GM18867 (cell line): Measurements from ENCODE around the gene SLIT3.

Experiments used
- ATAC-seq: cut with Tn5 transposase; IDR thresholded peaks from one replicate; pipeline ENCODE4 v1.9.1; 2021; ENCODE audit warnings: mild to moderate bottlenecking, moderate library complexity; ENCODE audit not compliant: unreplicated experiment

Gene SLIT3

DNA sequence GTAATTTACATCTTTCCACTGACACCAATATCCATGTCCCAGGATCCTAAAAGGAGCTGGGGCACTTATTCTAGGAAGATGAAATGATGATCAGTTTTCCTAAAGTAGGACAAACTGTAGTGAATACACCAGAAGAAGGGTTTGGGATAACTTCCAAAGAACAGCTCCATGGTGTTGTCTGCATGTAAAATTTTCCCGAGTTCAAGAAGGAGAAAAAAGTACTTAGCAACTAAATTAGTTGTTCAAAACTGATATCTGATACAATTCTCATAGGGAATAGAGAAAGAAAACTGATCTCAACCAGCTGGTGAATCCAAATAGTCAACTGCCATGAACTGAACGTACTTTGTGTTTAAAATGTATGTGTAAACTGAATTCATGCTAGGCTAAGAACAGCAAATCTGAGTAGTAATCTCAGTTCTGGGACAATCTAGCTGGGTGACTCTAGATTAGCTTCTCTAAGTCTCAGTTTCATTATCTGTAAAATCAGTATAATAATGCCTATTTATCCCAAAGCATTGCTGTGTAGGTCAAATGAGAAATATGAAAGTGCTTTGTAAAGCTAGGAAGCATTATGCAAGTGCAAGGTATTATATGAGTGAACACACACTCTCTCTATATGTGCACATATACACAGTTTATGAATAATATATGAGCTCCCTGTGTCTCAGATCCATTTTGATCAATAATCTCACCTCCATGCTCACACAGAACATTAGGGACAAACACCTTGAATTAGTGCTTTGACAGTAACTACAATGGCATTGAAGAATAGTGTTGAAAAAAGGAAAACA, 357.7 kb downstream of the SLIT3 start:
- no peak for ATAC-seq

DNA sequence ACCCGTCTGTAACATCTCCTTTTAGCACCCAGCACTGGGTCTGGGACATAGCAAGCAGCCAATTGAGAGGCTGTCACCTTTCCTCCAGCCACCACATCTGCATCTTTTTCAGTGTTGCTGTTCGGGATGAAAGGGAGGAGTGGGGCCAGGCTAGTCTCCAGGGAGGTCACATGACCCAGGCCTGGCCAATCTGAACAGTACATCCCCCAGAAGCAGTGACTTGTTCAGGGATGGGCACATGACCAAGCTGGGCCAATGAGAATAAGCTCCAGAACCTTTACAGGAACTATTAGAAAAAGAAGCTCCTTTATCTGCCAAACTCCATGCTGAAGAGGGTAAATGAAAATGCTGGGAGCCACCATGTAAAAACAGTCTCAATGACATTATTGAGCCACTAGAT, 359.0 kb downstream of the SLIT3 start:
- ATAC-seq = no peak

DNA sequence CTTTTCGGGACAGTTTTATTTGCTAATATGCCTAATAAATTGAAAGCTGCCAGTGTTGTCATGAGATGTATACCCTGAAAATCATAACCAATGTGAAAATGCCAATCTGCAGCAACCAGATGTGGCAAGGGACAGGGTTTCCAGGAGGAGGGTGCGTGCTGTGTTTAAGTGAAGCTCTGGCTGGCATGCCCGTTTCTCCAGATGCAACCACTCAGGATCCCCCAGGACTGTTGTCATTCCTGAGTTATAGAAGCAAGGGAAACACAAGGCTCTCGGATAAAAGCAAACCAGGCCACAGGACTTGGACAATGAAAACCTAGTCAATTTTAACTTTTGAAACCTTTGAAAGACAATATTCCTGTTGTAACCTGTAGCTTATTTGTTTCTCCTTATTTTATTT, 360.2 kb downstream of the SLIT3 start:
- no peak for ATAC-seq

DNA sequence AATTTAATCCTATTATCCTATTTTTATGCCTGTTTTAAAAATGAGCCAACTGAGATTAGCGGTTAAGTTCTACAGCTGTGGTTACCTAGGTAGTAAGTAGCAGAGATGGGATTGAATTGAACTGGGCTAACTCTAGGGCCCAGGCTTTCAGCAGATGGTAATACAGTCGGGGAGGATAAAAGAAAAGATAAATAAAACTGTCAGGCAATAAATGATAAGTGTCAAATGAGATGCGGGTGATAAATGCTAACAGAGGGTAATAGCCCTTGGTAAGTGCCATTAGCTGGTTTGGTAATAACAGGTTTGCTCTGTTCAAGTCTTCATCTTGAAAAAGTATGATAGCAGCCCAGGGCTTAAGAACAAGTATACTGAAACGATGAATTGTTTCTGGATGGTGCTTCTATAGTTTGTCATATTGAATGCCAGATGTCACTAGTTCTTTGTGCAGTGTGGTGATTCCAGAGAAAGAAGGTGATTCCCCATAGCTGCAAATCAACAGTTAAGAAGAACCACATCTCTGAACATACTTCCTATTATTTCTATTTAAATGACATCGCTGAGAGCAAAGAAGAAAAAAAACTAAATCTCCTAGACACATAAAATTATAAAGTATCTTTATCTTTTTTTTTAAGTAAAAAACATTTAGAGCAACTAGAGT, 360.9 kb downstream of the SLIT3 start:
- ATAC-seq = no peak

DNA sequence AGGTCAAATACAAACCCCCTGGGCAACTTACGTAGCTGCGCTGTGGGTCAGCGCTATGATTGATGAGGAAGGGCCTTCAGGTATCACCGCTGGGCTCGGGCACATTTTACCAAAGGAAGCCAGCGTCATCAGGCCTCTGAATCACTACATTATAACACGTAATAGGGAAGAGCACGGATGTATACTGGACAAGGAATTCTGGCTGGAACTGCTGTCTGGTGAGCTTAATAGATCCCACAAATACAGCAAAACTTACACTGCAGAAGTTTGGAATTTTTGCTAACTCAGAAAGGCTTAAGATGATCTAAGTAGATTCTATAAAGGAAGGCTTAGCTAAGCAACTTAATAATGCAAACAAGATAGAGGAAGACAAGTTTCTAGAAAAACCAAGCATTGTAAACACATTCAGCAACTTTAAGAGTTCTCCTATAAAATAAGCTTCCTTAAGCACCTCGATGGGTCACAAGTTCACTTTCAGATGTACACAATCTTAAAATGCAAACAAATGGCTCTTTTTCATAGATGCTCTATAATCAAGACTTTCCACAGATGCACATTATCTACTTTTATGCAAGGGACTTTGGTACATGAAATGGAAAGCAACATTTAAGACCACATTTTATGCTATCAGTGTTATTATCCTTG, 361.7 kb downstream of the SLIT3 start:
- ATAC-seq = no peak

DNA sequence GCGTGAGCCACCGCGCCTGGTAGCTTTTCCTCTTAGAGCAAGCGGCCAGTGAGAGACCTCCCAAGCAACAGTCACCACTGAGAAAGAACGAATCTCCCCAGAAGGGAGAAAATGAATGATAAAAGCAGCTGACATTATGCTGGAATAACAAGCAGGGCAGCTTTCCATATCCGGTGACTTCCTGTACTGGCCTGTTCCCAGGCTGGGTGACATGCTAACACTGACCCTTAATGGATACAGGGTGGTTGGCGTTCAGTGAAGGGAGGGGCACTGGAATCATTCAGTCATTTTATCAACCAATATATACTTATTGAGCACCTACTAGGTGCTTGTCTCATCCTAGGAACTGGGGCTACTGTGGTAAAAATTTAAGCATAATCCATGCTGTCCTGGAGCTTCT, 364.4 kb downstream of the SLIT3 start:
- ATAC-seq = no peak

DNA sequence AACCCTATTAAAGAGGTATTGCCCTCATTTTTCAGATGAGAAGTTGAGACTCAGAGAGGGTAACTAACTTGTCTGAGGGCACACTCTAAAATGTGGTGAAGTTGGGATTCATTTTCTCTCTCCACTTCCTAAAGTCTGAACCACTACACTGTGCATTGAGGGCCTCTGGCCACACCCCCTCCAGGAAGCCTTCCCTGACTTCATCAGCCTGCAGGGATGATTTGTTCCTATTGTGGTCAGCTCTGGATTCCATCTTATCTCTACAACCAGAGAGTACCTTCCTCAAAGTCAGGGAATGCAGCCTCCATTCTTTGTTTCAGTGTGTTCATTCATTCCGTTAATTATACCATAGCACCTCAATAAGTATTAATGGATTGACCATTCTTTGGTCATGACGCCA, 365.8 kb downstream of the SLIT3 start:
- no peak for ATAC-seq

DNA sequence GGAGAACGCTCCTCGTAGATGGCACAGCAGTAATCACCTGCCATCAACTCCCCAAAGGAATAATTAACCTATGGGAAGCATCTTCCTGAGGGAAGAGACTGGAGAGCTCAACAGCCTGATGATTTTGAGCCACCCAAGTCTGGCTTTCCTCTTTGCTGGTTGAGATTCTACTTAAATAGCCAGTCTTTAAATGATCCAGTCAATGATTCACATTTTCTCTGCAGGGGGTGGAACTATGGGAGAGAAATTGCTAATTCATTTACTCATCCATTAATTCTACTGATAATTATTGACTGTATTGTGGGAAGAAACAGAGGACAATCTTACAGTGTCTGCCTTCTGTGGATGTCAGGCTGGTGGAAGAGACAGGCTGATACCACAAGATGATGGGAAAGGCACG, 366.8 kb downstream of the SLIT3 start:
- ATAC-seq = no peak

DNA sequence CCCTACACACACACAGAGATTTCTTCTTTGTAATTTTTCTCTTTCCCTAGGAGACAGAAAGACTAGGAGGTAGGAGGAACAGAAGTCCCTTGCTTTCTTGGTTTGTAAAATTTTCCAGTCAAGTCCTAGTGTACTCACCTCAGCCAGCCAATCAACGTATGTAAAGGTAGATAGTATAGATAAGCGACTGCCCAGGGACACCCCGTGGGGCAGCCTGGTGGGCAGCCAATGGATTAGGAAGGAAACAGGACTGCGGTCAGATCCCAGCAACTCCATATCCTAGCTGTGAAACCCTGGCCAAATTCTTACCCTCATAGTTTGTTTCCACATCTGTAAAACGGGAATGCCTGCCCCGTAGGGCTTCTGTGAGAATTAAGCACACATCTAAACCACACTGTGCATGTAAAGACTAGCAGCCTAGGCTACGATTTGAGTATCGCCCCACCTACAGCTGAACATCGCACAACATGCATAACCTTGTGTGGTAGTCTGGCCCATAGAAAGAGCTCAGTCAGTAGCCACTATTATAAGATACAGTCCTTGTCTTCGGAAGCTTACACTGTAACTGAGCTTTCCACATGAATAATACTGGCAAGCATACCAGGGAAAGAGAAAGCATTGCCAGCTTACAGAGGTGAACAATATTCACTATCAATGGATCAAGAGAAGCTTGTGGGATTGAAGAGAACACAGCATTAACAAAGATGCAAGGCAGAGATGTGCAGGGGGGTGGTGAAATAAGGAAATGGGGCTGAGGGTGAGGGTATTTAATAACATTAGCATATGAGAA, 368.3 kb downstream of the SLIT3 start:
- no peak for ATAC-seq

DNA sequence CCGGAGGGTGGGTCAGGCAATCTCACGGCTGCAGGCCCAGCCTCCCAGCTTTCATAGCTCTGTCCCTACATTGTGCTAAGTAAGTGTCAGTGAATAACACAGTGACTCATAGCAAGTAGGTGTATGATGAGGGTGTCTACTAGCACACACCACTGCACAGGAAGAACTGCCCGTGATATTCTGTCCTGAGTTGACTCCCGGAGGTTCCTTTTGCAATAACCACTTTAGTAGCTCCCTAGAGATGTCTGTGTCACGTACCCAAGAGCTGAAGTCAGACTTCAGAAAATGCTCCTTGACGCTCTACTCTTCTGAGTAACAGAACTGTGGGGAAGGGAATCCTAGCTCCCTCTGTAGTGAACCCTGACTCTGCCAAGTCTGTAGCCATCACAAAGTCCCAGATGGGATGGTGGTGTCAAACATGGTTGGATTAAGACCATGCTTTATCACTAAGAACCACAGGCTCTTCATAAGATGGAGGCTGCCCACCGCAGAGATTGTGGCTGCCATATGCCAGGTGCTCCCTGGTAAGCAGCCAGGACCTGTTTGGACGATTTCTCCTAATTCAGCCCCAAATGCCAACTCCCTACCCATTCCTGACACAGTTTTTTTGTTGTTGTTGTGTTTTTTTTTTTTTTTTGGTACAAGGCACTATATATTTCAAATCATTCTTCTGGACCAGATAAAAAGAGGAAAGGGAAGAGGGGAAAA, 369.1 kb downstream of the SLIT3 start:
- ATAC-seq = no peak

DNA sequence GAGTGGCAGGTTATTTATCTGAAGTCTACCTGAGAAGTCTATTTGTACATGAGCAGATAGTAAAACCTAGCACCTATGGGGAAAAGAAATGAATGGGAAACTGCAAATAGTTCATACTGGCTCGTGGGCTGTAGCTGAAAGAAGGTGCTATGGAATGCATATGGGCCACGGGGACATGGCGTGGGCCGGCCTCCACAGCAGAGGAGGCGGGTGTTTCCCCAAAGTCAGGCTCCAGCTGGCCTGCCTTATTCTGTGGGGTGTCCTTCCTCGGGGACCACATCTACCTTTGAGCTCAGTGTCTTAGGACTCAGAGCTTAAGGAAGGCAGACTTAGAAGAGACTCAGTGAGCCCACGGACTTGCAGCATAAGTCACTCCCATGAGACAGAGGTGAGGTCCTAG, 371.3 kb downstream of the SLIT3 start:
- no peak for ATAC-seq

DNA sequence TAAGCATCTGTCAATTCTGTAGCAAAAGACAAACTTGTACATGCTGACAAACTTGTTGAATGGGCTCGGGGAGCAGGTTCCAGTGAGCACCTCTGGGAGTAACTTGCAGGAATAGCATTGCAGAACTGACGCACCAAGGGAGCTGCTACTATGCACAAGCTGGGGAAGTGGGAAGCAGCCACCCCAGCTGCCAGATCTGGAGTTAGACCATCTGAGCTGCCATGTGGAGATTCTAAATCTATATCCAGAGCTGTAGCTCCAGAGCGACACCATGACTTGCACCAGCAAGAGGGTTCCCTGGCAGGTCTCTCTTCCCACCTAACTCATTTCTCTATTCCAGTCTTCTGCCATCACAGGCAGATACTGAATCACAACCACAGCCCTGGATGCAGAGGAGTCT, 375.8 kb downstream of the SLIT3 start:
- ATAC-seq = no peak

DNA sequence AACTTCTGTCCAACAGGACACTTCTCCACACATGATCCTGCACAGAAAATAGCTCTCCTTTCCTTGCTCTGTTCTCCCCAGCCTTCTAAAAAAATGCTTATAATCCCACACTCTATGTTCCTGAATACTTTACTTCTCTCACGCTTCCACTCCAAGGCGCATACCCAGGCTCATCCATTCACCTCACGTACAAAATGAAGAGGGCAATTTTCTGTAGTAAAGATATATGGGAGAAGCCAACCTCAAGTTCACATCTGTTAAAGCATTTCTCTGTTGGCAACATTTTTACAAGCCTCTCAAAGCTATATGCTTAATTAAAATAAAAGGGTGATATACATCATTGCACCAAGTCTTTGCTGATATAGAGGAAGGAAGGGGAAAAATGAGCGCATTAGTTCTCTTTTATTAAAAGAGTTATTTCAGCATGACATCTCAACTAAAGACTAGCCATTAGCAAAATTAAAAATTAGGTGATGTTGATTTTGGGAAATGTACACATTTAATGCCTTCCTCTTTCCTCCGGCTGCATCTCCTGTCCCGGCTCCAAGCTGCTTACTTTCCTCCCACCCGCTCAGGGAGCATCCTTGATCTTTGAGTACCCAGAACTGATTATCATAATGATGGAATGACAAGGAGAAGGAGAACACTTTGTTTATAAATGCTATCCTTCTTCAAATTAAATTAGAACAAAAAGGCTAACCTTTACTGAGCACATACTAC, 379.6 kb downstream of the SLIT3 start:
- ATAC-seq = no peak

DNA sequence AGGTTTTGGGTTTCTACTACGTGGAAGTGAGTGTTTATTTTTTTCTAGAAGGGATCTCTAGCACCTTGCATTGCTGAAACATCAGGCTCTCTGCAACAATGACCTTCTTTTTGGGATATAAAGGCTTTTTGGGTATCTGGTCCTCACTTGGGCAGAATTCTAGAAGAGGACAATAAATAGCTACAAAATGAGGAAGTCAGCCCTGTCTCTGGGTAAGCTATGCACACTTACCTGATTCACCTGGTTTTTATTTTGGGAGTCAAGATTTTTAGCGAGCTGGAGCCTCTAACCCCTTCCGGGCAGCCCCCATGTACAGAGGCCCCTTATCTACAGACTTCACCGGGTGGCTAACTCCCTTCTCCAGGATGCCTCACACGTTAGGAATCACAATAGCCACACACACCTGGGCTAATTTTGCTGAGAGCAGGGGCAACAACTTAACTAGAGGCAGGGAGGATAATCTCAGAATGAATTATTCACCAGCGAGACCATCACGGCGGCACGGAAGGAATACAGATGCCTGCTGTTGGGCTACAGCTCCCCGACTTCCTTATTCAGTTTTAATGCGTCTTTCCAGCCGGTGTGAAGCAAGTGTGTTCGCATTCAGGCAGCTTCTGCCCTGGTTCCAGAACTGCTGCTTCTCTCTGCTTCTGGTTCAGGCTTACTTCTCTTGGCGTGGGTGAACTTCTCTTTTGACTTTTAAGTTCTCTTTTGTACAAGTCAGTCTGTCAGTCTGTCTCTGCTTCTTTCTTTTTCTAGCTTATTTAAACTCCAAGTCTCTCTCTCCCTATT, 380.7 kb downstream of the SLIT3 start:
- no peak for ATAC-seq

DNA sequence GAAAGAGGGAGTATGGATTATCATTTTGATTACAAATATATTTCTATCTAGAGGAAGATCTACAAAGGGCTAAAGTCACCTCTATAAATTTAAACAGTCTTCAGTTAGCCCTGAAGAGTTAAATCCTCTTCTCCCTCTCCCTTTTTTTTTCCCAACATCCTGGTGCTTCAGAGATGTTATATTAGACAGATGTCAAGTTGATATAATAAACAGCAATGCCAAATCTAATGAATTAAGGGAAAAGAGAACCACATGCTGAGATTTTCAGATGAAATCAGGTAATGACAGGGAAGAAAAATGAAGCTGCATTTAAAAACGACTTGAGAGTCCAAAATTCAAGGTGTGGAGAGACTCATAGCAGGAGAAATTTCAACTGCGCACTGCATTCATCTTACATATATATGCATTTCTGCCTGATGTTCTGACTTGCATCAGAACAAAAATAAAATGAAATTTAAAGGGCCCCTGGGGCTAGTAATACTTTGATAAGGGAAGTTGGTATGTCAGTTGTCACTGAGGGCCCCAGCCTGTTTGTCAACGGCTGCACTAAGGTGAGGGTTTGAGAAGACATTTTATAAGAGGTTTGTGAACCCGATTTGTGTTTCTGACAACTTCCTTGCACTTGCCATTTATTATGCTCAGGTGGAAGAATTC, 382.9 kb downstream of the SLIT3 start:
- ATAC-seq = no peak

DNA sequence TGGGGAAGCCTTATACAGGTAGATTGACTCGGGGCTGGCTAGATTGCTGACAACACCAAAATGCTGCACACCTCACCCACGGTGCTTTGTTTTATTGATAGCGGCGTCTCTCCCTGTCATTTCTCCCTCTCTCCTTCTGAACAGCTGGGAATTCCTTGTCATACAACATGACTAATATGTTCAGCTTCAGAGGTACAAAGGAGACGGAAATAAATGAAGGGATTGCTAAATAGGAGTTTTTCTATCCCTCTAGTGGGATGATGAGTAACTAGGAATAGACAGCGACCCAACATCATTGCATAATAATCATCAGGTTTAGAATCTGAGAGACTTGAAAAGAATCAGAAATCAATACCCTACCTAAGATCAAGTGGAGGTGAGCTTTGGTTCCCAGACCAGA, 384.1 kb downstream of the SLIT3 start:
- no peak for ATAC-seq

DNA sequence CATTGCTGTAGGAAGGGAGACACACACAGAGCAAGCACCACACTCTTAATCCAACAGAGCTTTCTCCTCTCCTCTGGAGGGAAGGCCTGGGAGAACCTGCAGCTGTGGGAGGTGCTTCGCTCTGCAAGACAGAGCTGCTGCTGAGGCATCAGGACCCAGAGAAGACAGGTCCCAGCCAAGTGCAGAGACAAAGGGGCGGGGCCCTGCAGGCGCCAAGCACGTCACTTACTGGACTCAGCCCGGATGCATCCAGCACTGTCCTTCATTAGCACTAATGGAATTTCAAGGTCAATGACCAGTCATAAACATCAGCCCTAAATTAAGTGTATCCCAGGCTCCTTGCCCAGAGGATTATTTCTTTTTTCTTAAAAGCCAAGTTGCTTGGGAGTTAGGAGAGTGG, 384.7 kb downstream of the SLIT3 start:
- no peak for ATAC-seq

DNA sequence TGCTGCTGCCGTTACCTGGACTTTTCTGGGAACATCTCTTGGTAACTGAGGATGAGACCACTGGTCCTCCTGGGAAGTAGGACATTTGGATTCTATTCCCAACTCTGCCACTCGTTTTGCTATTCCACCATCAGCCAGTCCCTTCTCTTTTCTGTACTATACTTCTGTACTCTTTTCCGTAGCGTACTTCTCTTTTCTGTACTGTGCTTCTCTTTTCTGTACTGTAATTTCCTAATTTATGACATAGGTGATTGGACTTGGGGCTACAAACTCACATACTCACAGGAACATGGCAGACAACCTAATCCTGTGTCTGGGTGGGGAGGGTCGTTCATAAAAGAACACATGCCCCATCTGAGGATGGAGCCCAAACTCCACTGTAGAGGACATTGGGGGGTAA, 386.4 kb downstream of the SLIT3 start:
- ATAC-seq = no peak

DNA sequence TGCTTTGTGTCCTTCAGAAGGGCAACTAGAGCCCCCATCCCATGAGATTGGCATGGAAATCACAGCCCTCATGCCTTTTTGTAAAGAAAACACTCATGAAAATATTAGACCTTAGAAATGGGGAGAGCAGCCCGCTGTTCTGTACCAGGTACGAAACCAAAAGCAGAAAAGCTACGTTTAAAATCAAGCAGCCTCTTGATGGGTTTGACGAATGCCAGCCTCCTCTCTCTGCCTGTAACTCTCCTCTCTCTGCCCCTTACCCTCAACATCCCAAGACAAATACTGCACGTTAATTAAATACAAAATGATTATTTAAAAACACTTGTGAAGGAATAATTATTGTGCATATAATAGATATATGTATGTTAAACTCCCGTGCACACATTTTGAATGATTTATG, 390.1 kb downstream of the SLIT3 start:
- no peak for ATAC-seq
